GM04504 (cell line): ENCODE data around the gene IRF2.
A peak's percentile ranks its signal among the peaks of the same experiment; 100 is the strongest.

Experiments used
- DNase-seq: peaks from one replicate; pipeline ENCODE4 v3.0.0-alpha.2; 2012; ENCODE audit warnings: low read depth

The IRF2 gene

GRCh38 chr4:184409502-184409901 is 64.8 kb downstream of the IRF2 start:
- DNase-seq: no peak

GRCh38 chr4:184408684-184409081 is 65.7 kb downstream of the IRF2 start:
- no peak for DNase-seq

GRCh38 chr4:184408021-184408683 is 66.2 kb downstream of the IRF2 start:
- no peak for DNase-seq

- DNase-seq: no peak
Measured at GRCh38 chr4:184406958-184407391, 67.4 kb downstream of the IRF2 start.

GRCh38 chr4:184404047-184404446 is 70.3 kb downstream of the IRF2 start:
- no peak for DNase-seq

- no peak for DNase-seq
Measured at GRCh38 chr4:184403384-184403781, 71.0 kb downstream of the IRF2 start.

- no peak for DNase-seq
Measured at GRCh38 chr4:184402740-184403383, 71.5 kb downstream of the IRF2 start.

- DNase-seq: no peak
Measured at GRCh38 chr4:184402239-184402638, 72.1 kb downstream of the IRF2 start.

- no peak for DNase-seq
Measured at GRCh38 chr4:184401397-184402171, 72.8 kb downstream of the IRF2 start.

- no peak for DNase-seq
Measured at GRCh38 chr4:184400891-184401290, 73.5 kb downstream of the IRF2 start.

GRCh38 chr4:184400375-184400870 is 73.9 kb downstream of the IRF2 start:
- peak; percentile 88 for DNase-seq

GRCh38 chr4:184399512-184399908 is 74.8 kb downstream of the IRF2 start:
- no peak for DNase-seq

GRCh38 chr4:184398741-184399511 is 75.4 kb downstream of the IRF2 start:
- DNase-seq: no peak

- no peak for DNase-seq
Measured at GRCh38 chr4:184397516-184398163, 76.7 kb downstream of the IRF2 start.

- no peak for DNase-seq
Measured at GRCh38 chr4:184396570-184397515, 77.5 kb downstream of the IRF2 start.

- DNase-seq: no peak
Measured at GRCh38 chr4:184395971-184396391, 78.4 kb downstream of the IRF2 start.

GRCh38 chr4:184395451-184395917 is 78.9 kb downstream of the IRF2 start:
- no peak for DNase-seq

- DNase-seq: no peak
Measured at GRCh38 chr4:184392748-184393559, 81.4 kb downstream of the IRF2 start.

GRCh38 chr4:184392316-184392715 is 82.0 kb downstream of the IRF2 start:
- no peak for DNase-seq
